DMS79 treated with DMSO at 0.1 percent for 48 hours (cell line): Measurements from ENCODE around the gene ARHGAP45.

Source experiments
- DNase-seq: peaks from one replicate; lab custom pipeline; 2025; lab: John Stamatoyannopoulos, UW

The ARHGAP45 gene

DNA sequence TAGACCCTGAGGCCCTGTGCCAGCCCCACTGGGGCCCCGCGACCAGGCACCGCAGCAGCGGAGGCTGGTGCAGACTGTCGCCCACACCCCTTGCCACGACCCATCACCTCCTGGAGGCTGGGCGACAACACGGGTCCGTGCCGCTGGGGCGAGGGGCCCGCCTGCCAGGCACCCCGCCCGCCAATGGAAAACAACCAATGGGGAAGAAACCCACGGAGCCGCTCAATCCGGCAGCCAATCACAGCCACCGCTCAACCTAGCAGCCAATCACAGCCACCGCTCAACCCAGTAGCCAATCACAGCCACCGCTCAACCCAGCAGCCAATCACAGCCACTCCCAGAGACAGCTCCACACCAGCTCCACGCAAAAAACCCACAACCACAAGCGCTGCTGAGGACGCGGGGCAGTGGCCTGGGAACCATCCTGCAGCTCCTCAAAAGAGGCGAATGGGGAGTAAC, 66.5 kb downstream of the ARHGAP45 start:
- DNase-seq: no peak

DNA sequence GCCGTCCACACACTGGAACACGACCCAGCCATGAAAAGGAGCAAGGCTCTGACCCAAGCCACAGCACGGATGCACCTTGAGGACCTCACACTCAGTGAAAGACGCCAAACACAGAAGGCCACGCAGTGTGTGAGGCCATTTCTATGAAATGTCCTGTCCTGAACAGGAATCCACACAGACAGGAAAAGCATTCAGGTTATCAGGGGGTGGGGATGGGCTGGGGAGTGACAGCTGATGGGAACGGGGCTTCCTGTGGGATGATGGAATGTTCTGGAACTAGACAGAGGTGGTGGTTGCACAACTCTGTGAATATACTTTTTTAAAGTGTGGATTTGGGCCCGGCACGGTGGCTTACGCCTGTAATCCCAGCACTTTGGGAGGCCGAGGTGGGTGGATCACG, 67.5 kb downstream of the ARHGAP45 start:
- no peak for DNase-seq

DNA sequence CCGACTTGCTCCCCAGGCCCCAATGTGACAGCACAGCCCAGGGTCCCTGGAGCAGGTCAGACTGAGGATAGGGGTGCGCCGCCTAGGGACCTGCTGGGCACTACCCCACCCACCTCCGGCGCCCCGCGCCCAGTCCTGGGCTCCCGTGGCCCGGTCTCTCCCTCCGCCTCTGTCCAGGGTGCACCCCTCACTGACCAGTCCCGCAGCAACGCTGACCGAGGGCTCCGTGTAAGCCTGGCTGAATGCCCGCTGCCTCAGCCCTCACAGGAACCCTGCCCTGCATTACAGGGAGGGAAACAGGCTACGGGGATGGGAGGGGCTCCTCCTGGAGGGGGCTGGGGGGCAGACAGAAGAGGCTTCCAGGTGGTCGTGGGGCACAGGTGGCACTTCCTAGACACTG, 68.5 kb downstream of the ARHGAP45 start:
- no peak for DNase-seq

DNA sequence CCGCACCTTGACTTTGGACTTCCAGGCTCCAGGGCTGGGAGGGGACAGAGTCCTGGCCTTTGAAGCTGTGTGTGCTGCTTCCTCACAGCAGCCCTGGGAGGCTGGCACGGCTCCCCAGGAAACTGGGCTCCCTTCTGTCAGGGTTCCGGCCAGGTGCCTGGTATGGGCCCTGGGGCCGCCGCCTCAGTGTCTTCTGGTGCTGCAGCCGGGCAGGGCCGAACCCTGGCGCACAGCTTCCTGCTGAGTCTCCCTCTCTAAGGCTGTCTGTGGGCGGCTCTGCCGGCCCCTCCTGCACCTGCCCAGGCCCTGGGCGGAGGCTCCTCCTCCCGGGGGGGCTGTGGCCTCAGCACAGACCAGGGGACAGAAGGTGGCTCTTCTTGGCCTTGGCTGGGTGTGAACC, 69.2 kb downstream of the ARHGAP45 start:
- peak; percentile 53 for DNase-seq
